ENCODE measurements around the gene PAPPA2.

Gene PAPPA2

DNA sequence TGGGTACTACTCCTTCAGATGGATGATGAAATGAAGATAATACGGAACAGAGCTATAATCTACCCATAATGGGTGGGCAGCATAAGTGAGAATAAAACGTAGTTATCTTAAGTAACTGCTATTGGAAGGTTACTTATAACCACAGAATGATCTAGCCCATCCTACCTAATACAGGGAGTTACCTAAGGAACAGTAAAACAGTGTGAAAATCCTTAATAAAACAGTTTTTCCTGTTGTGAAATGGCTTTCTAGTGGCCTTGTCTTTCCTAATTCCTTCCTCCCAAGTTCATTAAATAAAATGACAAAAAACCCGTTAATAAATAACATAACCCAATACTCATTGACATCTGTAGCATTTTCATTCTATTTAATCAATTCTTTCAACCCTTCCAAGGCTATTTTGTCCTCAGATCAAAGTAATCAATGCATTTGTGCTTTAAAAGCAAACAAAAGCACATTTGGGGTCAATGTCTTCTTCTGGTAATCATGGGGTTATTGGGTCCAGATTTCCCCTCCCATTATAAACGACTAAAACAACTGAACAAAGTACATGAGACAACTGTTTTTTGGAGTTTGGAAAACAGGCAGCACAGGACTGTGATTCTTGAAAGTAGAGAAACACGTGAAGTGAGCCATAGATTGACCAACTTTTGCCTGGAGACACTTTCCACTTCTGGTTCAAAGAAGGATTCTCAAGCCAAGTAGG, 42.0 kb downstream of the PAPPA2 start:
- DNase-seq: no peak

DNA sequence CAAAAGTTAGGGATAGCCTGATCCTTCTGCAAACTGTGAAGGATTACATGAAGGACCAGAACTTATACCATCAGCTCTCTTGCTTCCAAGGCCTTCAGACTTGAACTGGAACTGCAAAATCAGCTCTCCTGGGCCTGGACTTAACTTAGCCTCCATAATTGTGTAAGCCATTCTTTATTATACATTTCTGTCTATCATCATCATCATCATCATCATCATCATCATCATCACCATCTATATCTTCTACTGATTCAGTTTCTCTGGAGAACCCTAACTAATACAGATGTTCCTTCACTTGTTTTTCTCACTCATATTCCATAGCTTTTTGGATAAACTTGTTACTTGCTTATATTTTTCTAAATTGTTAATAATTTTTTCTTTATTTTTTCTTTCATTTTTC, 50.0 kb downstream of the PAPPA2 start:
- DNase-seq: no peak

GRCh38 chr1:176515310-176515709, 52.3 kb downstream of the PAPPA2 start:
- no peak for DNase-seq

DNA sequence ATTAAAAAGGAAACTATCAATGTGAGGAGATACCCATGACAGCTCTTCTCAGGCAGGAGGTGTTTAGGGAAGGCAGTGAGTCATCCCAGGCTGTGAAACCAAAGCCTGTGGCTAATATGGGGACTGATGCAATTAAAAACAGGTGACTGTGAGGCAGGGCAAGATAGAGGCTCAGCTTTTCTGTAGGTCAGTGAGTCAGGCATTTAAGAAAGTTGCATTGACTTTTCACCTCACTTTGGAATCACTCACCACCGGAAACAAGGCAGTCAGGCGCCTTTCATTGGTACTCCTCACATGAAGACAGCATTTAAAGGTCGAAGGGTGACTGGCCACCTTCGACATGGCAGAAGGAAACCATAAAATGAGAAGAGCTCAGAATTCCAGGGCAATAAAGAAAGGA, 54.5 kb downstream of the PAPPA2 start:
- no peak for DNase-seq

- DNase-seq: no peak
Measured at GRCh38 chr1:176521211-176521610, 58.2 kb downstream of the PAPPA2 start.

GRCh38 chr1:176522310-176522845, 59.4 kb downstream of the PAPPA2 start:
- no peak for DNase-seq

DNA sequence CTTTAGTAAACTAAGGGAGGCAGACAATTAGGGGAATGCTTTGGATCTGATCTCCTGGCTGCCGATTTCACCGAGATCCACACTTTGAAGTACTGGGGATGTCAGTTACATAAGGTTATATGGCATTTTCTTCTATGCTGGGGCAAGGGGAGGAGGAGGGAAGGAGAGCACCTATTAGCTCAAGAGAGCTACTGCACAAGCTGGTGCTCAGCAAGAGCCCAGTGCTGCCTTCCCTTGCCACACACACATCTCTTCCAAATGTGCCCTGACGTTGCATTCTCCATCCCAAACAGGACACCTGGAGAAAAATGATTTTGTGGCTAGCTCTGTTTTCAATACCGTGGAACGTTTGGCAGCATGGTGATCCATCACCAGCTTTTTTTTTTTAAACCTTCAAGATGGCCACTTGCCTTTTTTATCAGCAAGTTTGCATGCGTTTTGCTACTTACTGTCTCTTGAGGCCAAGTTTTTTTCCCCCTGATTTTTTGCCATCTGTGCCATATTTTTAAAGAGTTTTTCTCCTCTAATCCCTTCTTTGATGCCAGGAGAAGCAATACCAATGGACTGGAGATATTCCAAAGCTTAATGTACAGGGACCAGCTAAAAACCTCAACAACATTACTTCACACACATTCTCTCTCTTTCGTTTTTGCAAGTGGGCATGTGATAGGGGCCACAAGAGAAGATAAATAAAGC, 66.6 kb downstream of the PAPPA2 start:
- DNase-seq: no peak

DNA sequence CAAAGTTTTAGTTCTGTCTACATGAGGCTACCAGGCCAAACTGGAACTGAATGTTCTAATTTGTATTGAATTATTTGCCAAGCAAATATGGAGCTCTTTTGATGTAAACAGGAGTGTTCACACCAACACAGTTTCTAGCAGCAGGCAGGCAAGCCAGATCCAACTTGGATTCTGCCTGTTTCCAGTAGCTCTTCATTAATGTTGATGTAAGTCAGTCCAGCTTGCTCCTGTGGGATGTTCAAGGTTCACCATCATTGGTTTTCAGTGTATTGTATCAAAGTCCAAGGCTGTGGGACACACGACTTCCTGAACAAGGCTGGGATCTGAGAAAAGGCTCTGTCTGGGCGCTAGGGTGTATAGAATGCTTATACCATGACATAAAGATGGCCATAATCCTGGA, 68.1 kb downstream of the PAPPA2 start:
- no peak for DNase-seq

DNA sequence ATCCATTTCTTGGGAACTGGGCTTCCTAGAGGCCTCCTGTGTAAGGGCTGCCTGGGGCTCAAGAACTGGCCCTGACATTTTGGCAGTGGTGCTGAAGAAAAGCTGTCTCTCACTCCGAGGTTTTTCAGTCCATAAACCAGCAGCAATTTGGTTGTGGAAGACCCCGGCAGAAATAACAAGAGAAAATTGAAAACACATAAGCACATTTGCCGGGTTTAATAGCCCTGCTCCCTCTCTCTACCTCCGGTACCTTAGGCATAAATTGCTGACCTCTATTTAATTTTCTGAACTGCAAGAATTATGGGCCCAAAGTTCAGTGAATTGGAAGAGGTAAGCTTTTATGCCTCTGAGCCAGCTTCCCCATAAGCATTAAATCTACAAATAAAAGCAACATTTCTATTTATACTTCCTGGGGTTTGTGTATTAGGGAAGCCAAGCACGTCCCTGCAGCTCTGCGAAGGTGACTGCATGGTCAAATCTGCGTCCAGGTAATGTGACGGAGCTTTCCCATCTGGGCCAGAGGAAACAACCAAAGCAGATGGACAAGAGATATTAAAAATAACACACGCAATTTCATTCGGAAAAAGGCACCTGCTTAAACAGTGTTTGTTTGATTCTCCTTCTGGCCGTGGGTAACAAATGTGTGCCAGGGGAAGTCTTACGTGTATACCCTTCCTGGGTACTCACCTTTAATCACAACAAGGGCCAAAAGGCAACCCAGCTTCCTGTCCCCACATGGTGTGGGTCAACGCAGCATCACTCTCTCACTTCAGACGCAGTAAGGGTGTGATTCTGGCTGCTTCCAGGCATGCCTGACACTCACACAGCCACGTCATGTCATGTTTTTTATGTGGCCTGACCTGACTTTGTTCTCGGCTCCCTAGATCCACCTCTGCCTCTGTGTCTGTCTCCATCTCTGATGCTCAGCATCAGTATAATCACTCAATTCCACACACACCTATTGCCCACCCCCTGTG, 69.2 kb downstream of the PAPPA2 start:
- DNase-seq: no peak

DNA sequence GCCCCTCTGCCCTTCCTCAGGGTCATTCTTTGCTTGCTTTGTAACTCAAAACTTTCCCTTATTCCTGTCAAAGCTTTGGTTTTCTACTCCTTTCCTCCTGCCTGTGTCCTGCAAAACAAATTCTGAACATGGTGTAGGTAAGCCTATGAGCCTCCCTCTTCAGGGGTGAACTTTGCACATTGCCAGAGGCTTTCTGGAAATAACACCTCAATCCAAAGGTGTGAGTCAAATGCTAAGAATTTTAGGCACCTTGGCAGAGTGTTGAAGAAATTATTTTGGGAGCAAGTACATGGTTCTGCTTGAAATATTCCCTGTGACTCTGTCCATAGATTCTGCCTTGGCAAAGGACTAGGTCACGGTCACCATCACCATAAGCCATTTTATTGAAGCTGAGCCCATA, 70.0 kb downstream of the PAPPA2 start:
- no peak for DNase-seq

- DNase-seq: no peak
Measured at GRCh38 chr1:176536588-176536987, 73.6 kb downstream of the PAPPA2 start.

DNA sequence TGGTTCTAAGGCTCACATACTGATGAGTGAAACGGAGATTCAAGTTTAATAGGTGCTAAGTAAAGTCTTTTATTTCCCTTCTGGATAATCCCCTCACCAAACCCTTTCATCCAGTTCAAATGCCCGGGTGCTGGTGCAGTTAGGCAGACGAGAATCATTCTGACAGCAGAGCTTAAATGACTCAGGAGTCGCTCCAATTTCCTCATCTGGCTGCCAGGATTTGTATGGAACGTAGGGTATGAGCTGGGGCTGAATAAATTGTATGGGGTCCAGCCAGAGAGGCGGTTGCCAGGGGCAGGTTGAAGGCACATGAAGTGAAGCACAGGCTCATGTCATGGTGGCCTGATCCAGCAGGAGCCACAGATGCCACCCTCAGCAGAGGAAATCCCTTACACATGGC, 76.0 kb downstream of the PAPPA2 start:
- no peak for DNase-seq

- DNase-seq: no peak
Measured at GRCh38 chr1:176540428-176540827, 77.5 kb downstream of the PAPPA2 start.

GRCh38 chr1:176541663-176542062, 78.7 kb downstream of the PAPPA2 start:
- no peak for DNase-seq

DNA sequence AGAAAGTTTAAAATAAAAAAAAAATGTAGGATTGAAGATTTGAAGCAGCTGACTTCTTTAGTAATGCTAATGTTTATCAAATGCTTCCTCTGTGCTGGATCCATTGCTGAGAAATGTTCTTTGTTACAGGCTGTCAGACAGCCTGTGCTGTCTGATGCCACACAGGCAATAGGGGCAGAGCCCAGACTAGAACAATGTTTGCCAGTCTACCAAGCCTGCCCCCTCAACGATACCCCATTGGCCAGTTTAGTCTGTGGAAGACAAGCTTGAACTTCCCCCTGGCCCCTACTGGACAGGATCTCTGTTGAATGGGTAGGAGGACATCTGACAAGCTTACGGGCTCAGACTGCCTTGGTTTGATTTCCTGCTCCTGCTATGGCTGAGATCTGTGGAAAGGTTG, 79.4 kb downstream of the PAPPA2 start:
- no peak for DNase-seq

DNA sequence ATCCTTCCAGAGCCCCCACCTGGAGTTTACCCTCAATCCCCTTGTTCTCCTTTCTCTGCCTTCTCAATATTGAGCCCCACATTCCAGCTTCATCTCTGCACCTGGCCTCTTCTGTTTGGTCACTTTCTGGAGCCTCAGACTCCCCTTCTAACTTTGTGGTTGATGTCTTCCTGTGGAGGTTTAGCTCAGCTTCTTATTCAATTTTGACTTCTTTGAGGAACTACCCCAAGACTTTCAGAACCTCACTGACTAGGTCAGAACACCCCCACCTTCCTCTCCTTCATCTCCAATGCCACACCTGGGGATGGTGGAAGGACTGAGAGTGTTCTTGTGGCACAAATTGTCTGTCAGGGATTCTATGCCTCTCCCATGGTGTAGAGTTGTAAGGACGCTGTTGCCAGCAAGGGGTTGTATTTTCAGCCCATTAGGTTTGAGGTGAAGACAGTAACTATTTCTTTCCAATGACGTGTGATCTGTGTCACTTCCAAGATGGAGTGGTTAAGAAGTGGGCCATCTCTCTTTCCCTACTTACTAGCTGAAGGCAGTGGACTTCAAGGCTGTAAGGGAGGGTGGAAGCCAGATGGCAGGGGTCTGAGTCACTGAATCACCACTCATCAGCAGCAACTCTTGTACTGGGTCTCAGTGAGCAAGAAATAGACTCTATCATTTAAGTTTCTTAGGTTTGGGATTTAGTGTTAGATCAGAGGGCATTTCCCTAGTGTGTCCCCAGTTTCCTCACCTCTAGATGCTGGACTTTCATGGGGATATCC, 80.6 kb downstream of the PAPPA2 start:
- no peak for DNase-seq

DNA sequence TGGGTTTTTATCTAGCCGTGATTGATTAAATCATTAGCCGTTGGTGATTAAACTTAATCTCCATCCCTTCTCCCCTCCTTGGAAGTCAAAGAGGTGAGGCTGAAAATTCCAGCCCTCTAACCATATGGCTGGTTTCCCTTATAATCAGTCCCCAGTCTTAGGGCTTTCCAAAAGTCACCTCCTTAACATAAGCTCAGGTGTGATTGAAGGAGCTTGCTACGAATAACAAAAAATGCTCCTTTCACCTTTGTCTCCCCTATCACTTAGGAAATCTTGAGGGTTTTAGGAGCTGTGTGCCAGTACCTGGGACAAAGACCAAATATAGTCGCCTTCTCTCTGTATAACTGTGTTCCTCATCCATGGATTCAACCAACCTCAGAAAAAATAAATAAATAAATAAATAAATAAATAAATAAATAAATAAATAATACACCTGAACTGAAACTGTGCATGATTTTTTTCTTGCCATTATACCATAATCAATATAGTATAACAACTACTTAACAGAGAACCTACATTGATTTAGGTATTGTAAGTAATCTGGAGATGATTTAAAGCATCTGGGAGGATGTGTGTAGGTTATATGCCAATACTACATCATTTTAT, 82.2 kb downstream of the PAPPA2 start:
- no peak for DNase-seq

DNA sequence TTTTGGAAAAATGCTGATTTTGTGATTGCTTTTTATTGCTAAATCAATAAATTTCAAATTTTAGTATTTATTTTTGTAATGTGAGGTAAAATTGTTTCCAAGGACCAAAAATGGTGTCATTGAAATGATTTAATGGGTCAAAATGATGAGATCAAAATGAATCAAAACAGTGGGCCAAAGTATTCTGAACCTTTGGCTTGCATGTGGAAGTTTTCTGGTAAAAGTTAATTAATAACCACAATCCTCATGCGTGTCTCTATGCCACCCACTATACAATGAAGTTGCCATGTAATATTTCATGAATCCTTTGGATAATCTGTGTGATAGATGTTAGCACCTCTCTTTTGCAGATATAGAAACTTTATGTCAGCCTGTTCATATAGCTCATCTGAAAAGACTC, 83.8 kb downstream of the PAPPA2 start:
- no peak for DNase-seq

- no peak for DNase-seq
Measured at GRCh38 chr1:176551146-176551545, 88.2 kb downstream of the PAPPA2 start.

DNA sequence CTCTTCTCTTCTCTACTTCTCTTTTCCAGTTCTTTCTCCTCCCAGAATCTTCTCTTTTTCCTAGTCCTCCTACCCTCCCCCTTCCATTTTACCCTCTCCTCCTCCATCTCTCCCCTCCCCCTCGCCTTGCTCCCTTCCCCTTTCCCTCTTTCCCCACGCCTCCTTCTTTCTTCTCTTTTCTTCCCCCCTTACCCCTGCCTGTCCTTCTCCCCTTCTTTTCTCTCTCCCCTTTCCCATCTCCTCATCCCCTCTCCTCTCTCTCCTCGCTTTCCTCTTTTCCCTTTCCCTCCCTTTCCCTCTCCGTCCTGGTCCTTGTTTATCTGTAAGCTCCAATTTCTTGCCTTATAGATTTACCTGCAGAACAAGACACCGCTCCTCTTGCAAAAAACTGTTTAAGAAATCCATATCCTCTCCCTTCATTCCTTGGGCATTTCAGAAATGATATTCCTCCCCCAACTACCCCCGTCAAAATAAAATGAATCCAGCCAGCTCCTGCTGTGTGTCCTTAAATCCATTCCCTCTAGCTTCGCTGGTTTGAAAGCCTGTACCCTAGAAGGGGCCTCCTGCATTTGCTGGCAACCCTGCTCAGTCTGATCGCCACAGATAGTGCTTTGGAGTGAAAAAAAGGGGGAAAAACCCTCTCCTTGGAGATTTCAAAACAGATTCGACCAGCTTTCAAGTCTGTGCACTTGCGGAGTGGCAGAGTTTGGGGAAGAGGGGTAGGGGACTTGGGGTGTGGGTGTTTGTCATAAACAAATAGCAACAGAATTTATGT, 89.4 kb downstream of the PAPPA2 start:
- no peak for DNase-seq

- DNase-seq: no peak
Measured at GRCh38 chr1:176552999-176553398, 90.0 kb downstream of the PAPPA2 start.

Measured in activated effector memory CD4-positive, alpha-beta T cell treated with anti-CD3 and anti-CD28 coated beads, Interleukin-2, amount 50 U/mL, for 16 hours (primary cell).